Sigmoid colon (tissue), 7 donors: ENCODE measurements around the gene TBX5. TPM values are rescaled to one million over a fixed set of nuclear protein-coding genes. Genes with fewer than 3 reads are reported as not detected.

Source experiments
- DNase-seq: peaks from one replicate; pipeline ENCODE4 v3.0.0-alpha.2; 2019
- H3K27ac ChIP-seq, 4 donors: fragments of 200-600 bp; sonication (generic); one replicate each; pipeline ENCODE4 v1.5.1; 2016 to 2019; ENCODE audit warnings: mild to moderate bottlenecking in 1 of 4
- H3K27me3 ChIP-seq, 3 donors: fragments of 200-600 bp; sonication (generic); one replicate each; pipeline ENCODE4 v1.5.1; 2019; ENCODE audit warnings: mild to moderate bottlenecking in 1 of 3
- H3K36me3 ChIP-seq, 4 donors: fragments of 200-600 bp; sonication (generic); one replicate each; pipeline ENCODE4 v1.5.1; 2016 to 2019
- H3K4me1 ChIP-seq, 4 donors: fragments of 200-600 bp; sonication (generic); one replicate each; pipeline ENCODE4 v1.5.1; 2017 to 2019
- H3K4me3 ChIP-seq, 4 donors: fragments of 200-600 bp; sonication (generic); one replicate each; pipeline ENCODE4 v1.5.1; 2017 to 2019; ENCODE audit warnings: mild to moderate bottlenecking in 2 of 4, moderate library complexity in 1 of 4
- H3K9me3 ChIP-seq, 4 donors: fragments of 200-600 bp in 3 of 4; sonication (generic) in 3 of 4; one replicate each; pipeline versions ENCODE4 v1.5.1 to v1.6.1; 2013 to 2019
- CTCF ChIP-seq, 4 experiments: fragments of 450-650 bp in 3 of 4; fragments of 200-600 bp in 1 of 4; IDR thresholded peaks; one replicate each; pipeline ENCODE4 v1.5.1; 2016 to 2019; ENCODE audit warnings: antibody characterized with exemption in 4 of 4, mild to moderate bottlenecking in 3 of 4, moderate library complexity in 2 of 4
- EP300 ChIP-seq, 4 donors: sonication (generic); formaldehyde crosslinking; IDR thresholded peaks; one replicate each; pipeline ENCODE4 v1.6.1; 2017; ENCODE audit warnings: antibody characterized with exemption in 4 of 4
- POLR2A ChIP-seq, 2 donors: fragments of 450-650 bp; IDR thresholded peaks; one replicate each; pipeline ENCODE4 v1.6.1; 2016; ENCODE audit warnings: antibody characterized with exemption in 2 of 2, mild to moderate bottlenecking in 2 of 2, moderate library complexity in 2 of 2
- POLR2AphosphoS5 ChIP-seq, 4 donors: sonication (generic); formaldehyde crosslinking; IDR thresholded peaks; one replicate each; pipeline ENCODE4 v1.6.1; 2017; ENCODE audit warnings: antibody characterized with exemption in 4 of 4
- WGBS, 2 donors: extraction: QIAGEN DNeasy Blood & Tissue Kit; methylation state at CpG; one replicate each; pipeline ENCODE4 v1.1.7; 2013; 5-methylcytosine and 5-hydroxymethylcytosine counted together
- intact Hi-C: fragments of 100-400 bp; cut with DNase I; formaldehyde crosslinking; loops from one replicate; pipeline ENCODE4 v1.15.1; 2023
- polyA plus RNA-seq, 3 donors: library from polyadenylated mRNA; stranded (reverse); fragments of 200-250 nt; gene quantifications; one replicate each; pipeline ENCODE4 v1.2.3, GENCODE V29; 2013
- total RNA-seq, 4 donors: library from RNA; depleted of rRNA; stranded (reverse); fragments of >200 nt; gene quantifications; one replicate each; pipeline ENCODE4 v1.1.0, GENCODE V29; 2016
- donor health status: healthy with polysubstance abuse.
- donor health status: Bipolar disorder and iron deficiency.
- donor health status: healthy.

Gene TBX5
- total and polyA plus RNA-seq, 7 donors, result not detected

- no peak for DNase-seq
- Histone ChIP-seq H3K4me3 (no peak overlapping the region), H3K27ac (no peak overlapping the region), H3K36me3 (no peaks in the 10 kb centered on the region), H3K4me1 (no peaks in the 10 kb centered on the region), H3K9me3 (no peaks in the 10 kb centered on the region), H3K27me3 (peaks cover 23 to 95% (median 83%) of the 10 kb centered on the region in 3 donors)
- intact Hi-C loops, result no loop called here
- WGBS, 2 donors, result 2 to 10% methylated on average over 23 of the region's 23 CpGs
- no peak for TF ChIP-seq CTCF (IDR thresholded peaks at IDR 0.05)
- no peak for TF ChIP-seq POLR2AphosphoS5 (IDR thresholded peaks at IDR 0.05)
- no peak for TF ChIP-seq EP300 (IDR thresholded peaks at IDR 0.05)
- no peak for TF ChIP-seq POLR2A (IDR thresholded peaks at IDR 0.05)
Observed at GRCh38 chr12:114448618-114448933, 42.6 kb upstream of the TBX5 start.

- Histone ChIP-seq H3K27me3 (peaks cover 25 to 100% (median 86%) of the 10 kb centered on the region in 3 donors), H3K9me3 (no peaks in the 10 kb centered on the region), H3K4me3 (no peak overlapping the region), H3K36me3 (no peaks in the 10 kb centered on the region), H3K27ac (no peak overlapping the region), H3K4me1 (no peaks in the 10 kb centered on the region)
- no peak for DNase-seq
- intact Hi-C loops, result no loop called here
- 8 to 15% methylated on average over 36 of the region's 36 CpGs for whole genome bisulfite sequencing, 2 donors
- TF ChIP-seq POLR2A (IDR thresholded peaks at IDR 0.05), result no peak
Observed at GRCh38 chr12:114447799-114448617, 42.1 kb upstream of the TBX5 start.

- whole genome bisulfite sequencing, 2 donors, result 3 to 10% methylated on average over 37 of the region's 37 CpGs
- intact Hi-C loops, result no loop called here
- DNase-seq, result no peak
- peaks cover 25 to 100% (median 87%) of the 10 kb centered on the region in 3 donors for H3K27me3 ChIP-seq
- no peaks in the 10 kb centered on the region for H3K4me1 ChIP-seq
- no peak for TF ChIP-seq POLR2AphosphoS5 (IDR thresholded peaks at IDR 0.05)
- no peak for TF ChIP-seq EP300 (IDR thresholded peaks at IDR 0.05)
- no peak for TF ChIP-seq POLR2A (IDR thresholded peaks at IDR 0.05)
- TF ChIP-seq CTCF (IDR thresholded peaks at IDR 0.05), result no peak
- no peak overlapping the region for H3K4me3 ChIP-seq
- H3K27ac ChIP-seq, result no peak overlapping the region
- H3K36me3 ChIP-seq, result no peaks in the 10 kb centered on the region
- H3K9me3 ChIP-seq, result no peaks in the 10 kb centered on the region
Observed at GRCh38 chr12:114447274-114447716, 41.4 kb upstream of the TBX5 start.

- no peak for TF ChIP-seq EP300 (IDR thresholded peaks at IDR 0.05)
- no peak for TF ChIP-seq CTCF (IDR thresholded peaks at IDR 0.05)
- TF ChIP-seq POLR2A (IDR thresholded peaks at IDR 0.05), result no peak
- Histone ChIP-seq H3K27me3 (peaks cover 32 to 100% (median 82%) of the 10 kb centered on the region in 3 donors), H3K36me3 (no peaks in the 10 kb centered on the region), H3K4me3 (no peak overlapping the region), H3K9me3 (no peaks in the 10 kb centered on the region), H3K4me1 (no peaks in the 10 kb centered on the region), H3K27ac (no peak overlapping the region)
- intact Hi-C loops, result no loop called here
- WGBS, 2 donors, result 5 to 7% methylated on average over 32 of the region's 32 CpGs
- DNase-seq, result no peak
Observed at GRCh38 chr12:114445401-114446323, 39.7 kb upstream of the TBX5 start.
